GM12878 (cell line): ENCODE measurements around the gene UBAP1L. TPM values are rescaled to one million over a fixed set of nuclear protein-coding genes. Genes with fewer than 3 reads are reported as not detected.

Experiments used
- ATAC-seq: fragments of 200-7000 bp; cut with Tn5 transposase; 3 replicates; pipeline ENCODE4 v1.9.1; 2020; ENCODE audit warnings: mild to moderate bottlenecking, moderate library complexity
- BruUV-seq: library from RNA; stranded (reverse); fragments of 400-500 nt; replicated peaks from 2 replicates; lab custom pipeline; 2021; lab: Mats Ljungman, UMichigan
- CTCF ChIA-PET: fragments of 300-600 bp; sonication (Branson Sonifier 250); formaldehyde crosslinking; extraction: SDS; loops from one replicate; lab custom pipeline; 2021; ENCODE audit warnings: inconsistent platforms; lab: Yijun Ruan, JAX
- POLR2A ChIA-PET: fragments of 350-600 bp; formaldehyde crosslinking; extraction: SDS; loops from one replicate; lab custom pipeline; 2021; ENCODE audit warnings: inconsistent platforms; lab: Charles Lee
- RAD21 ChIA-PET: fragments of 300-600 bp; sonication (Branson Sonifier 250); formaldehyde crosslinking; loops from one replicate; lab custom pipeline; 2023; ENCODE audit warnings: antibody characterized with exemption; ENCODE audit not compliant: unreplicated experiment; lab: Charles Lee
- SMC1A ChIA-PET: fragments of 300-600 bp; sonication (Branson Sonifier 250); formaldehyde crosslinking; loops from one replicate; lab custom pipeline; 2023; ENCODE audit not compliant: unreplicated experiment, uncharacterized antibody; lab: Charles Lee
- DNase-seq: peaks from one replicate; pipeline ENCODE4 v3.0.0-alpha.2; 2011; ENCODE audit warnings: low read depth, low spot score
- FAIRE-seq: peaks from 3 replicates; lab custom pipeline; 2011; peaks lifted over from hg19 to GRCh38; lab: Jason Lieb, UNC
- H2AFZ ChIP-seq: 2 replicates; pipeline ENCODE4 v1.6.0; 2011; ENCODE audit warnings: low read depth, low read length, control low read depth; ENCODE audit not compliant: control insufficient read depth
- H3K27ac ChIP-seq: 2 replicates; pipeline ENCODE4 v1.5.1; 2011; ENCODE audit warnings: control low read depth; ENCODE audit not compliant: control insufficient read depth, insufficient read depth
- H3K27me3 ChIP-seq, 2 experiments: replicated peaks in 1 of 2; 2 replicates each; pipeline versions ENCODE4 v1.6.0 to v1.6.1; 2011; ENCODE audit warnings: low read length in 1 of 2; ENCODE audit not compliant: control insufficient read depth in 2 of 2, insufficient read depth in 2 of 2
- H3K36me3 ChIP-seq, 2 experiments: 2 replicates each; pipeline ENCODE4 v1.5.1; 2011; ENCODE audit warnings: low read length in 1 of 2; ENCODE audit not compliant: control insufficient read depth in 2 of 2, insufficient read depth in 2 of 2
- H3K4me1 ChIP-seq: 2 replicates; pipeline ENCODE4 v1.6.1; 2011; ENCODE audit warnings: mild to moderate bottlenecking, low read length, moderate library complexity, mixed read lengths; ENCODE audit not compliant: control insufficient read depth, insufficient read depth
- H3K4me2 ChIP-seq: 2 replicates; pipeline ENCODE4 v1.6.0; 2011; ENCODE audit warnings: control low read depth; ENCODE audit not compliant: control insufficient read depth, insufficient read depth
- H3K4me3 ChIP-seq: fragments of 200-600 bp; sonication (generic); 2 replicates; pipeline ENCODE4 v1.5.1; 2016
- H3K79me2 ChIP-seq: 2 replicates; pipeline ENCODE4 v1.6.0; 2011; ENCODE audit warnings: low read length; ENCODE audit not compliant: control insufficient read depth, insufficient read depth
- H3K9ac ChIP-seq: 2 replicates; pipeline ENCODE4 v1.8.0; 2011; ENCODE audit warnings: low read length, control low read depth, mixed read lengths; ENCODE audit not compliant: control insufficient read depth, insufficient read depth
- H3K9me3 ChIP-seq: replicated peaks from 3 replicates; pipeline ENCODE4 v1.5.1; 2011; ENCODE audit warnings: mild to moderate bottlenecking, low read length; ENCODE audit not compliant: control insufficient read depth, insufficient read depth
- H4K20me1 ChIP-seq: 2 replicates; pipeline ENCODE4 v1.6.0; 2011; ENCODE audit not compliant: control insufficient read depth, insufficient read depth
- NFIC ChIP-seq: IDR thresholded peaks from 2 replicates; pipeline ENCODE4 v1.6.1; 2012; ENCODE audit warnings: low read depth, mild to moderate bottlenecking, inconsistent platforms, low read length, moderate library complexity
- NFXL1 ChIP-seq: fragments of 450-650 bp; IDR thresholded peaks from 2 replicates; pipeline ENCODE4 v1.6.1; 2017; ENCODE audit warnings: antibody characterized with exemption, mild to moderate bottlenecking, borderline replicate concordance
- TAF1 ChIP-seq: IDR thresholded peaks from 2 replicates; pipeline ENCODE4 v1.6.1; 2011; ENCODE audit warnings: mild to moderate bottlenecking, low read depth, low read length, borderline replicate concordance
- WGBS: methylation state at CpG from one replicate; pipeline ENCODE4 v1.1.6; 2016; ENCODE audit warnings: low lambda C conversion rate; ENCODE audit not compliant: insufficient replicate concordance, insufficient coverage; ENCODE audit errors: missing lambda C conversion rate; 5-methylcytosine and 5-hydroxymethylcytosine counted together
- in situ Hi-C: fragments of 300-500 bp; cut with MboI; formaldehyde crosslinking; loops from 9 replicates; pipeline ENCODE4 v1.14.3; 2018; ENCODE audit warnings: mixed read lengths
- intact Hi-C: fragments of 100-400 bp; cut with micrococcal nuclease; formaldehyde crosslinking; loops from one replicate; pipeline ENCODE4 v1.14.2; 2022; ENCODE audit not compliant: unreplicated experiment
- polyA plus RNA-seq, 11 experiments: library from polyadenylated mRNA; depleted of rRNA in 4 of 11; unstranded in 6 of 11; stranded (reverse) in 5 of 11; fragments of >200 nt; fragmentation: Nextera tagmentation in 4 of 11; fragmentation: Illumina TruSeq in 1 of 11; extraction: Ambion mirVana in 4 of 11; extraction: Trizol in 1 of 11; gene quantifications; 1 replicate in 1 of 11; 2 replicates in 10 of 11; pipeline versions ENCODE4 v1.2.1 to v1.2.3, GENCODE V29; 2011 to 2016; ENCODE audit warnings: inconsistent platforms in 2 of 11, missing spikeins in 2 of 11, low read depth in 1 of 11
- total RNA-seq, 4 experiments: library from RNA; depleted of rRNA in 3 of 4; stranded (reverse); fragments of >200 nt in 3 of 4; fragmentation: Illumina TruSeq in 1 of 4; extraction: Trizol in 1 of 4; gene quantifications; 2 replicates each; pipeline versions ENCODE4 v1.2.1 to v1.2.3, GENCODE V29; 2013 to 2021
- TF ChIP-seq, protein P1 (sequence below): fragments of 450-650 bp; IDR thresholded peaks from 2 replicates; pipeline ENCODE4 v1.6.1; 2017; ENCODE audit warnings: mild to moderate bottlenecking, low read depth, inconsistent platforms; ENCODE audit not compliant: poor library complexity, severe bottlenecking
- TF ChIP-seq, protein P2 (sequence below): IDR thresholded peaks from 2 replicates; pipeline ENCODE4 v1.6.1; 2012; ENCODE audit warnings: low read depth, low read length, improper control_type of control experiment
- TF ChIP-seq, protein P3 (sequence below): fragments of 450-650 bp; formaldehyde crosslinking; IDR thresholded peaks from 2 replicates; pipeline ENCODE4 v1.4.0; 2022; ENCODE audit warnings: mild to moderate bottlenecking, moderate library complexity

The UBAP1L gene
- total and polyA plus RNA-seq, 10 of the 15 experiments (the other 5 are each of a cell fraction or from before 2014, with no cell fraction given) = 0.03 to 2.6 (median 1.0) TPM

DNA sequence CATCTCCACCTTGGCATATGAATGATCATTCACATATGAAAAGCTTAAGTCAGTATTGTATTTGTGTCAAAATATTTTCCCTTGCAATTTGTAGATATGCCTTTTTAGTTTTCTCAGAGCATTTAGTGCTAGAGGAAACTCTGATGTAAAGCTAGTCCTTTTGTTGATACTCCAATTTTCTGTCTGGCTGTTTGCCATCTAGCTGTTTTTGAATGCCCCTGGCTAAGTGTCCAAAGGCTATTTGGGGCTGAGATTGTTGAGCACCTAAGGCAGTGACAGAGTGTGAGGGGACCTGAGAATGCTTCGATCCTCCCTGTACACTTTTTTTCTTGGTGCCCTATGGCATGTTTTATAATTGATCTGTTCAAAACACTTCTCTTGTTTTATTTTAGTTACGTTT lies 66.8 kb downstream of the UBAP1L start:
- Histone ChIP-seq H3K27ac (no peak overlapping the region), H4K20me1 (no peaks in the 10 kb centered on the region), H3K4me2 (no peak overlapping the region), H3K4me1 (peaks cover 8% of the 10 kb centered on the region), H3K27me3 (no peaks in the 10 kb centered on the region), H3K9me3 (no peaks in the 10 kb centered on the region), H3K79me2 (no peaks in the 10 kb centered on the region), H3K36me3 (no peaks in the 10 kb centered on the region), H3K4me3 (no peak overlapping the region), H2AFZ (no peak overlapping the region), H3K9ac (no peak overlapping the region)
- ATAC-seq = no peak
- CTCF ChIA-PET = interaction anchor here (0.6 to 1.1 kb wide), 3 partner anchors 8 to 67 kb away, joined by 3 to 5 read pairs (median 4); partner anchors contain the start of gene UBAP1L
- FAIRE-seq = no peak
- no peak for DNase-seq
- in situ Hi-C loops = loop anchor here (5.0 kb wide), 1 partner anchor 249 kb away; the partner anchor contains the start of gene RNU5A-1
- SMC1A ChIA-PET = interaction anchor here (0.7 to 1.4 kb wide), 2 partner anchors 14 kb away, joined by 3 to 6 read pairs; no protein-coding TSS in a partner anchor
- TF ChIP-seq, protein P1, sequence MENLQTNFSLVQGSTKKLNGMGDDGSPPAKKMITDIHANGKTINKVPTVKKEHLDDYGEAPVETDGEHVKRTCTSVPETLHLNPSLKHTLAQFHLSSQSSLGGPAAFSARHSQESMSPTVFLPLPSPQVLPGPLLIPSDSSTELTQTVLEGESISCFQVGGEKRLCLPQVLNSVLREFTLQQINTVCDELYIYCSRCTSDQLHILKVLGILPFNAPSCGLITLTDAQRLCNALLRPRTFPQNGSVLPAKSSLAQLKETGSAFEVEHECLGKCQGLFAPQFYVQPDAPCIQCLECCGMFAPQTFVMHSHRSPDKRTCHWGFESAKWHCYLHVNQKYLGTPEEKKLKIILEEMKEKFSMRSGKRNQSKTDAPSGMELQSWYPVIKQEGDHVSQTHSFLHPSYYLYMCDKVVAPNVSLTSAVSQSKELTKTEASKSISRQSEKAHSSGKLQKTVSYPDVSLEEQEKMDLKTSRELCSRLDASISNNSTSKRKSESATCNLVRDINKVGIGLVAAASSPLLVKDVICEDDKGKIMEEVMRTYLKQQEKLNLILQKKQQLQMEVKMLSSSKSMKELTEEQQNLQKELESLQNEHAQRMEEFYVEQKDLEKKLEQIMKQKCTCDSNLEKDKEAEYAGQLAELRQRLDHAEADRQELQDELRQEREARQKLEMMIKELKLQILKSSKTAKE = no peak
- TF ChIP-seq TAF1 = no peak
- TF ChIP-seq, protein P2, sequence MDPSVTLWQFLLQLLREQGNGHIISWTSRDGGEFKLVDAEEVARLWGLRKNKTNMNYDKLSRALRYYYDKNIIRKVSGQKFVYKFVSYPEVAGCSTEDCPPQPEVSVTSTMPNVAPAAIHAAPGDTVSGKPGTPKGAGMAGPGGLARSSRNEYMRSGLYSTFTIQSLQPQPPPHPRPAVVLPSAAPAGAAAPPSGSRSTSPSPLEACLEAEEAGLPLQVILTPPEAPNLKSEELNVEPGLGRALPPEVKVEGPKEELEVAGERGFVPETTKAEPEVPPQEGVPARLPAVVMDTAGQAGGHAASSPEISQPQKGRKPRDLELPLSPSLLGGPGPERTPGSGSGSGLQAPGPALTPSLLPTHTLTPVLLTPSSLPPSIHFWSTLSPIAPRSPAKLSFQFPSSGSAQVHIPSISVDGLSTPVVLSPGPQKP = no peak
- no peak for TF ChIP-seq NFXL1
- TF ChIP-seq, protein P3, sequence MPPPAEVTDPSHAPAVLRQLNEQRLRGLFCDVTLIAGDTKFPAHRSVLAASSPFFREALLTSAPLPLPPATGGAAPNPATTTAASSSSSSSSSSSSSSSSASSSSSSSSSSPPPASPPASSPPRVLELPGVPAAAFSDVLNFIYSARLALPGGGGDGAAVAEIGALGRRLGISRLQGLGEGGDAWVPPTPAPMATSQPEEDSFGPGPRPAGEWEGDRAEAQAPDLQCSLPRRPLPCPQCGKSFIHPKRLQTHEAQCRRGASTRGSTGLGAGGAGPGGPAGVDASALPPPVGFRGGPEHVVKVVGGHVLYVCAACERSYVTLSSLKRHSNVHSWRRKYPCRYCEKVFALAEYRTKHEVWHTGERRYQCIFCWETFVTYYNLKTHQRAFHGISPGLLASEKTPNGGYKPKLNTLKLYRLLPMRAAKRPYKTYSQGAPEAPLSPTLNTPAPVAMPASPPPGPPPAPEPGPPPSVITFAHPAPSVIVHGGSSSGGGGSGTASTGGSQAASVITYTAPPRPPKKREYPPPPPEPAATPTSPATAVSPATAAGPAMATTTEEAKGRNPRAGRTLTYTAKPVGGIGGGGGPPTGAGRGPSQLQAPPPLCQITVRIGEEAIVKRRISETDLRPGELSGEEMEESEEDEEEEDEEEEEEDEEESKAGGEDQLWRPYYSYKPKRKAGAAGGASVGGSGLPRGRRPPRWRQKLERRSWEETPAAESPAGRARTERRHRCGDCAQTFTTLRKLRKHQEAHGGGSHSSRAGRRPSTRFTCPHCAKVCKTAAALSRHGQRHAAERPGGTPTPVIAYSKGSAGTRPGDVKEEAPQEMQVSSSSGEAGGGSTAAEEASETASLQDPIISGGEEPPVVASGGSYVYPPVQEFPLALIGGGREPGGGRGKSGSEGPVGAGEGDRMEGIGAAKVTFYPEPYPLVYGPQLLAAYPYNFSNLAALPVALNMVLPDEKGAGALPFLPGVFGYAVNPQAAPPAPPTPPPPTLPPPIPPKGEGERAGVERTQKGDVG (CRISPR knock-in tag) = no peak
- no peak for TF ChIP-seq NFIC
- intact Hi-C loops = no loop called here
- WGBS = 50% methylated on average over 2 of the region's 2 CpGs
- POLR2A ChIA-PET = interaction anchor here (0.5 to 0.6 kb wide), 3 partner anchors 59 to 203 kb away, joined by 5 to 8 read pairs (median 5); no protein-coding TSS in a partner anchor
- BruUV-seq = no TSS peak
- RAD21 ChIA-PET = no interaction called here
